HuH-7 (cell line): ENCODE results near the gene PLA2G2D.

ENCODE experiments used
- DNase-seq: peaks from one replicate; pipeline ENCODE4 v3.0.0; 2011; ENCODE audit warnings: low spot score

The PLA2G2D gene

DNA sequence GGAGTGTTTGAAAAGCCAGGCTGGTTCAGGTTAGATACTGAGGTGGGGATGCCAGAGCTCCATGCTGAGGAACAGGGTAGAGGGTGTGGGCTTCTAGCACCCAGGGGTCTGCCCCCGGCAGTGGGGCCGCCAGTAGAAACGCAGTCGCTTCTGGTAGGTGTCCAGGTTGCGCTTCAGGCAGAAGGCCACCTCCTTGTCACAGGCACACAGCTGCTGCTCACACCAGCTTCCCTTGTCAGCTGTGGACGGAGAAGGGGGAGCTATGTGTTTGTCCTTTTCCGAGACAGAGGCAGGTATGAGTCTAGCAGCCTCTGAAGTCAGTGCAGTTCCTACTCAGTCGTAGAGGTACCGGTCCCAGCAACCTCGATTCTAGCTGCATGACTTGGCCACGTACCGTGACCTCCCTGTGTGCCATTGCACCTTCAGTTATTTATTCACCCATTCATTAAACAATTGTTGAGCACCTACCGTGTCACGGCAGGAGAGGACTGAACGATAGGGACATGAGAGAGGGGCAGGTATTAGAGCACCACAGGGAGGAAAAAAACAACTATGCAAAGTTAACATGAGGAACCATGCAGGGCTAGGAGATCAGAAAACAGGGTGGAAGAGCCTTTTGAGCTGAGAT is 5.2 kb downstream of the PLA2G2D start:
- no peak for DNase-seq

DNA sequence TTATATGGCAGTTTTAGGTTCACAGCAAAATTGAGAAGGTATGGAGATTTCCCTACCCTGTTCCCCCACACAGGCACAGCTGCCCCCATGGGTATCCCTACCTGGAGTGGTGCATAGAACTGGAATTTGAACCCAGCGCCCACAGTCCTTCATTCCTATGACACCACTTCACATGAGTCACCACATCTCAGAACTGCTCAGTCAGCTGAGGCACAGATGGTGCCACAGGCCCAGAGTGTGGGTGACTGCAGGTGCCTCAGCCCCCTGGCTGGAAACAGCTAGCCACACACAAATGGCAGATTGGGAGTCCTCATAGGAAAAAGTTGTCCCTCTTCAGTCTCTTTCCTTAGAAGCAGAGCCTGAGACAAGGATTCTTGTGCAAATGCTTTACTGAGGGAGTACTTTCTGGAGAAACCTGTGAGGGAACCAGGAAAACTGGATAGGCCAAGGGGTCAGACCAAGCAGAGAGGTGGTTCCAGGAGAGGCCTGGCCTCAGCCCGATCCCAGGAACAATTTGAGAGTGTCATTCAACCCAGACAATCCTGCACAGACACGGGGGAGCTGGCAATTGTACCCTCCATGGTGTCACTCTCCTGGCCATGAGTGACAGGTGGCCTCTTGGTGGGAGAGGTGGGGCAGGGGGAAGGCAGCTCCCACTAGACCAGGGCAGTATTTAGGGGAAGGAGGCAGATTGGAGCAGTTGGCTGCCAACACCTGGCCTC is 6.9 kb downstream of the PLA2G2D start:
- DNase-seq, result no peak

DNA sequence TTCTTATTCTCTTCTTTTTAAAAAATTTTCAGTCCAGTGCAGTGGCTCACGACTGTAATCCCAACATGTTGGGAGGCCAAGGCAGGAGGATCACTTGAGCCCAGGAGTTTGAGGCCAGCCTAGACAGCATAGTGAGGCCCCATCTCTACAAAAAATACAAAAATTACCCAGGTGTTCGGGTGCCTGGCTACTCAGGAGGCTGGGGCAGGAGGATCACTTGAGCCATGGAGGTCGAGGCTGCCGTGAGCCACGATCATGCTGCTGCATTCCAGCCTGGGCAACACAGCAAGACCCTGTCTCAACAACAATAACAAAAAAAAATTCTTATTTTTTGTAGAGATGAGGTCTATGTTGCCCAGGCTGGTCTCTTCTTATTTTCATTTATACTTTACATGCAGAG is 7.9 kb downstream of the PLA2G2D start:
- no peak for DNase-seq

DNA sequence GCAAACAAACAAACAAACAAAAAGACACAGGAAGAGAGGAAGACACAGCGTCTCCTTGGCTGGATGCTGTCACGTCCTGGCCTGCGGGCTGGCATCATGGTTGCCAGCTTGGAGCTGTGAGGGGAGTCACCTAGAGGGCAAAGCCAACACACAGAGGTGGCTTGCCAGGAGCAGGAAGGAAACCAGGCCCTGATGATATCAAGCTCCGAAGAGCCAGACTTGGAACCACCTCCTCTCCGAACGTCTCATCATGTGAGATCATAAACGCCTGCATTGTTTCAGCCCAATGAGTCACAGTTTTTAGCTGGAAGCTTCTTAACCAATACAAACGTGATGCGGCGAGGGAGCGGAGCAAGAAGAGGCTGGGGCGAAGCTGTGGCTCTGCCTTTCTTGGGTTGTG is 8.7 kb downstream of the PLA2G2D start:
- no peak for DNase-seq

DNA sequence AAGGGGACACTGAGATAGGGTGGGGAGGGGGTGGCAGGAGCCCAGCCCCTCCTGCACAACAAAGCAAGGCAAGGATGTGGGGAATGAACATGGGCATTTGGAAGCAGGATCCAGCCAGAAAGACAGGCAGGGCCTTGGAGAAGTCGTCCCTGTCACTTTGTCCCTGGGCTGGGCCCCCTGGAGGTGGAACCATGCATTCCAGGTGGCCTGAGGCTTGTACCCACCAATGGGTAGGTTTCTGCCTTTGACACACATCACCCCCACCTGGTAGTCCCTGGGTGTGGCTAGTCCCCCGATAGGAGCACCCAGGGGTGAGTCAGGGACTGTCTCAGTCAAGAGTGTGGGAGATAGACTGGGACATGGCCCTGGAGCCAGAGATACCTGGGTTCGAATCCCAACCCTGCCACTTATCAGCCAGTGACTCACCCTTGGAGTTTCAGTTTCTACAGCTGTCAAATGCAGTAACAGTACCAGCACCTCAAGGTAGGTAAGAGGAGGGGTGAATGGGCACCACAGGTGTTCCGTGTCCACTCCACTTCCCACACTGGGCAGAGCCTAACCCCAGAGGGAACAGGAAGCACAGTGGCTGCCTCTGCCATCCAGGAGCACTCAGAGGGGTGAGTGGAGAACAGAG is 10.0 kb downstream of the PLA2G2D start:
- DNase-seq, result no peak

DNA sequence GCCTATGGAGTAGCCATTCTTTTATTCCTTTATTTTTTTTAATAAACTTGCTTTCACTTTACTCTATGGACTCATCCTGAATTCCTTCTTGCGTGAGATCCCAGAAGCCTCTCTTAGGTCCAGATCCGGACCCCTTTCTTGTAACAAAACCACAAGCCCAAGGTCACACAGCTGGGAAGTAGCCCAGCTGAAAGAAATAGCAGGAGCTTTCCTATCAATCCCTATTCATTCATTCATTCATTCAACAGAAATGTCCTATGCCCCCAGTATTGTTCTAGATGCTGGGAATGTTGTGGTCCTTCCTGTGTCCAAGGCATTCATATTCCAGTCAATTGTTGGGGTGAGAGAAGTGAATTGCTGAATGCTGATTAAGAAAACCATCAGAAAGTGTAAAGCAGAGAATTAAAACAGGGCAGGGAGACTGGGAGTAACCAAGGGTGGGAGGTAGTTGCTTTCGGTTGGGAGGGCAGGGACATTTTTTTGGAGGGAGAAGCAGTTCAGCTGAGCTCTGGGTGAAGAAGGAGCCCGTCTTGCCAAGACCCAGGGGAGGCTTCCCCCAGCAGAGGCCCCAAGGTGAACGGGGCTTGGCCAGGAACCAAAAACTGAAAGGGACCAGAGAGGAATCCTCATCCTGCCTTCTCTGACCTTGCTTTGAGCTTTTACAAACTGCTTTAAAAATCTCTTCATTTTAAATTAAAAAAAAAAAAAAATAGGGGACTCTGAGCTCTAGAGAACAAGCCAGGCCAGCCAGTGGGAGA is 10.8 kb downstream of the PLA2G2D start:
- no peak for DNase-seq

DNA sequence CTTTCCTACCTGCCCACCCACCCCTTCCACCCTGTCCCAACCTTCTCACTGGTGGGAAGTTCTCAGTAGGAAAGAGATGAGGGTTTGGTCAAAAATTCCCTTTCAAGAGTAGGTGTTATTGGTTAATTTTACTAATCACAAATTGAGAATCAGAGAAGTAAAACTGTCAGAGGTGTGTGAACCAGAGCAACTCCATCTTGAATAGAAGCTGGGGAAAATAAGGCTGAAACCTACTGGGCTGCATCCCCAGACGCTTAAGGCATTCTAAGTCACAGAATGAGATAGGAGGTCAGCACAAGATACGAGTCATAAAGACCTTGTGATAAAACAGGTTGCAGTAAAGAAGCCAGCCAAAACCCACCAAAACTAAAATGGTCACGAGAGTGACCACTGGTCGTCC is 11.5 kb downstream of the PLA2G2D start:
- no peak for DNase-seq

DNA sequence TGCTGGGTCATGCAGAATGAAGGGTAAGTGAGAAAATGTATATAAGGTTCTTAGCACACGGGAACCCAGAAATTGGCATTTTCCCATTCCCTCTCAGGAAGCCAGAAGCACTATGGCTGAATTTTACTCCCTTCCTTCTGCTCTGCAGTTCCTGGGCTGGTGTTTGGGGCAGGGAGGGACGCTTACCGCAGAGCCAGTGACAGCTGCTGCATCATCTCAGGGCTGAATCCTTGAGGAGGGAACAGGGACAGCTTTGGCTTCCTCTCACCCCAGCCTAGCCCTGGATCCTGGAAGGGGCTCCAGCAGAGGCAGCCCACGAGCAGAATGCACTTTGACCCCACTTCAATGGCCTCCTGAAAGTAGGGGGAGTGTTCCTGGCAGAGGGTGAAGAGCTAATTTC is 12.0 kb downstream of the PLA2G2D start:
- no peak for DNase-seq

DNA sequence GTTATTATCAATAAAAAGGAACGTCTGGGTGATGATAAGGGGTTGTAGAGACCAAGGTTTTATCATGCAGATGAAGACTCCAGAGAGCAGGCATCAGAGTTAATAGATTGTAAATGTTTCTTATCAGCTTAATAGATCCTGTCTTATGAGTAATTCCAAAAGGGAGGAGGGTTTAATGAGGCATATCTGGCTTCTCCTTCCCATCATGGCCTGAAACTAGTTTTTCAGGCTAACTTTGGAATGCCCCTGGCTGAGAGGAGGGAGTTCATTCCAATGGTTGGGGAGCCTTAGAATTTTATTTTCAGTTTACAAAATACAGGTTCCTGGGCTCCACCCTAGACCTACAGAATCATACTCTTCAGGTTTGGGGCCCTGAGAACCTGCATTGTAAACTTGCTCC is 13.5 kb downstream of the PLA2G2D start:
- DNase-seq, result no peak

DNA sequence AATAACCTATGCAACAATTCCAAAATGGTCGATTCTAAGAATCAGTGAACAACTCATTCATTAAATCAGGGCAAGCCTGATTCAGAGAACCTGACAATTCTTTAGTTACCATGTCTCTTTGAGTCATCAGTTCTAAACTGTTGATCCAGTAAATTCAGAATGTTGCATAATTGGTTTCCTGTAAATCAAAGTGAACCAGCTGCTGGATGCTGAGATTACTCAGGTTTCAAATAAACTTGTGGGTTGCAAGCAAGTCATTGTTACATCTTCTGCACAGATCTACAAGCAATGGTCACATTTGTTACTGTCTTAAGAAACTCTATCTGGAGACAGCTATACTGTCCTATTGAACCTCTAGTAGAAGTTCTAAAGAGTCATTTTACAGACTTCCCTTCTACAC is 16.5 kb downstream of the PLA2G2D start:
- no peak for DNase-seq

DNA sequence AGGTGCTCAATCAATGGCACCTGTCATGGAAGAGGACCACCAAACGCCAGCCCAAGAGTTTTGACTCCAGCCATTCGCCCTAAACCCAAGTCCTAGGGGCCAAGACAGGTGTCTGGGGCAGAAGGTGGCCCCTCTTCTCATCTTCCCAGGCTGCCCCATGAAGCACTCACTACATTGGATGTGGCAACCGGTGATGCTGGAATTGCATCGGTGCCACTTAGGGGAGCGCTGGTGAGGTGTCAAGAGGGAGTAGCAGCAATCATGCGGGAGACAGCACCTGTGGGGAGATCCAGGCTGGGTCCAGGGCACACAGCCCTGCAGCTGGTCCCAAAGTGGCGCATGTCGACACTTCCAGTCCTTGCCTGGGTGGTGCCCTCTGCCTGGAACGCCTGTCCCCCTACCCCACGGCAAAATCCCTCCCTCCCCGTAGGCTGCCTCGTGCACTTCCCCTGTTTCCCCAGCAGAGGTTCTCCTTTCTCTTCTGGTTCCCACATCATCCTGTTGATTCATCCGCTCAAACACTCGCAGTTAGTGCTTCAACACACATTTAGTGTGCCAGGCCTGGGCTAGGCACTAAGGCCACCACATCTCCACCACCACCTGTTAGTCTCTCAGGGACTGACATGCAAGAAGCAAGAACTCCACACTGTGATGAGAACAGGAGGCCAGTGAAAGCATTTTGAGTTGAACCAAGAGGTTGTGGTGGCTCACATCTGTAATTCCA is 18.5 kb downstream of the PLA2G2D start:
- peak; percentile 43 for DNase-seq

DNA sequence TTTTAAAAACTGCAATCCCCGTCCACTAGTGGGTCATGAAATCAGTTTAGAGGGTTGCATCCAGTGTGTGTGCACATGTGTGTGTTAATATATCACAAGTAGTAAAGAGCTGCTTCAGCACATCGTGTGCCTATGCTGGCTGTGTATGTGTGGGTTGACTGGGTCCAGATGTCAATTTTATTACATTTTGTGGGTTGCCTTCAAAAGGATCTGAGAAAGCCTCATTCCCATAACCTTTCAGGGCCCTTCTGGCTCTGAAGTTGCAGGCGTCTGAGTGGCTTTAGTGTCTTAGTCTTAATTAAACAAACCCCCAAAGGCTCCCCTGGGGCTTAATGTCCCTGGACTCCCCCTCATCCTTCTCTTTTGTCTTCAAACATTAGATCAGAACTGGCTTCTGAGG is 19.8 kb downstream of the PLA2G2D start:
- no peak for DNase-seq

DNA sequence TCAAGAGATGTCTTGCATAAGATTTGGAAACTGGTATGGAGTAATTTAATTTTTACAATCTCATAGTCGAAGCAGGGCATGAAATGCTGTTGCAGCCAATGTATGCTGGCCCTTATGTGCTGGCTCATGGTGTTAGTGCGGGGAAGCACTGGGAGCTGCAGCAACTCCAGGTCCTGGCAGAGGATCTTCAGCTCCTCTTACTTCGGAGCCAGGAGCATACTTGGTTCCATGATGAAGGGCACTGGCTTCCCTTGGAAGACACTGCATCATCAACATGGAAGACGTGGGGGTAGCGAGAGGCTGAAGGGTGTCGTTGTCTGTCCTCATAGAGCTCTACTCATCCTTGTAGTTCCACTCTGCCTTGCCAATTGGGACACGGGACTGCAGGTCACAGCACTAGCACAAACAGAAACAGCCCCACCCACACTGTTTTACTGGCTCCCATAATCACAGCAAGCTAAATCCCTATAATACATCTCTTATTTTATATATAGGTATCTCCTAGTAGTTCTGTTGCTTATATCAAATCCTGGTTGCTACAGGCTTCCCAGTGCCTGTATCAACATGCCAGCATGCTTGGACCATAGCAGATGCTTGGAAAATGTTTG is 22.4 kb downstream of the PLA2G2D start:
- no peak for DNase-seq

DNA sequence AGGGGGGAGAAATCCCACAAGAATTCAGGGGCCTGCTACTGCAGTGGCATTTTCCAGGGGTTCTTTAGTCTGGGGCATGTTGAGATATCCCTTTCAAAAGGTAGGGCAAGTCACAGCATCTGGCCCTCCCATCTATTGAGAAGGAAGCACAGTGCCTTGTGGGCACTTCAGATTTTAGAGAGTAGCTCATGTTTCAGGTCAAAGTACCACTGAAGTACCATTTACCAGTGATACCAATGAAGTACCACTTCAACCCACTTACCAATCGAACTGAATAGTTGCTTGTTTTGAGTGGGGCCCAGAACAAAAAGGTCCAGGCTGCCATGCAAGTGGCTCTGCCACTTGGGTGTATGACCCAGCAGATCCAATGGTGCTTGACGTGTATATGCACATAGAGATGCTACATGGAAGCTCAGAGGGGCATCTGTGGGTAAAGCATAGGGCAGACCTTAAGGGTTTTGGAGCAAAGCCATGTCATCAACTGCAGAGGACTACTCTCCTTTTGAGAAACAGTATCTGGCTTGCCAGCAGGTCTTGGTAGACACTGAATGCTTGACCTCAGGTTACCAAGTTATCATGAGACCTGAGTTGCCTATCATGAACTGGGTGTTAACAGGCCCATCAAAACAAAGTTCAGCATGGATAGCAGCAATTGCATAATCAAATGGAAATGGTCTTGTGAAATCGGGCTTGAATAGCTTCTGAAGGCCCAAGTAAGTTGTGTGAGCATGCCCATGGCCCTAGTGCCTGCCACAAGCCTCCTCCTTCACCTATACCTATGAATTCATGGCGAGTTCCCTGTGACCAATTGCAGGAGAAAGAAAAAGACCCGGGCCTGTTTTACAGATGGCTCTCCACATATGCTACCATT is 23.5 kb downstream of the PLA2G2D start:
- DNase-seq, result no peak

DNA sequence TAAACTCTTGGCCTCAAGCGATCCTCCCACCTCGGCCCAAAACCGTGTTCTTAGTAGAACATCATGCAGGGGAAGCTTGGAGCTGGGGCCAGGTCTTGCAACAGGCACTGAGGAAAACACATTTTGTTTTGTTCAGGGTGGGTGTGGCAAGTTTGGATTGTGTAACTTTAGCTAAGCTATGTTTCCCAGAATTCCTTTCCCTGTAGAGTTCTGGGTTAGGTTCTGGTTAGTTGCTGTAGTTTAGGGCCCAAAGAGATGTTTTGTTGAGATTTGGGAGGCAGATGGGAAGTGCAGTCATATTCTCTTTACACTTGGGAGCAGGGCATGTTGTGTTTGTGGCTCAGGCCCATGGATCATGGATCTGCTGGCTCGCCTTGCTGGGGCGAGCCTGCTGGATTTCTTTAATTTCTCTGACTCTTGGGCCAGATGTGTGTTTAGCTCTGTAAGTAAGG is 25.4 kb downstream of the PLA2G2D start:
- no peak for DNase-seq

DNA sequence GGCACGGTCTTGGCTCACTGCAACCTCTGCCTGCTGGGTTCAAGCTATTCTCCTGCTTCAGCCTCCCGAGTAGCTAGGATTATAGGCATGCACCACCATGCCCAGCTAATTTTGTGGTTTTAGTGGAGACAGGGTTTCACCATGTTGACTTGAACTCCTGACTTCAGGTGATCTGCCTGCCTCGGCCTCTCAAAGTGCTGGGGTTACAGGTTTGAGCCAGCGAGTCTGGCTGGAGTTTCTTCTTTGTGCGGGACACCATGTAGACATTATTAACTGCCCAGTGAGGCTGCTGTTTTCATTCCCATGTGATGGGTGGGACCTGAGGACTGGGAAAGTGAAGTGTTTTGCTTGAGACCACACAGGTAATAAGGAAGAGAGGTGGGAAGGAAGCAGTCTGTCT is 26.0 kb downstream of the PLA2G2D start:
- DNase-seq, result no peak

DNA sequence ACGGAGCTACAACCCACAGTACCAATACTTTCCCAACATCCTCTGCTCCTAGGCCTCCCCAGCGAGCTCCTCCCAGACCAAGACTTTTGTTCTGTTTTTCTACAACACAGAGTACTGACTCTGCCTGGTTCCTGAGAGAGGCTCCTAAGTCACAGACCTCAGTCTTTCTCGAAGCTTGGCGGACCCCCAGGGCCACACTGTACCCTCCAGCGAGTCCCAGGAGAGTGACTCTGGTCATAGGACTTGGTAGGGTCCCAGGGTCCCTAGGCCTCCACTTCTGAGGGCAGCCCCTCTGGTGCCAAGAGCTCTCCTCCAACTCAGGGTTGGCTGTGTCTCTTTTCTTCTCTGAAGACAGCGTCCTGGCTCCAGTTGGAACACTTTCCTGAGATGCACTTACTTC is 28.7 kb downstream of the PLA2G2D start:
- DNase-seq, result no peak

DNA sequence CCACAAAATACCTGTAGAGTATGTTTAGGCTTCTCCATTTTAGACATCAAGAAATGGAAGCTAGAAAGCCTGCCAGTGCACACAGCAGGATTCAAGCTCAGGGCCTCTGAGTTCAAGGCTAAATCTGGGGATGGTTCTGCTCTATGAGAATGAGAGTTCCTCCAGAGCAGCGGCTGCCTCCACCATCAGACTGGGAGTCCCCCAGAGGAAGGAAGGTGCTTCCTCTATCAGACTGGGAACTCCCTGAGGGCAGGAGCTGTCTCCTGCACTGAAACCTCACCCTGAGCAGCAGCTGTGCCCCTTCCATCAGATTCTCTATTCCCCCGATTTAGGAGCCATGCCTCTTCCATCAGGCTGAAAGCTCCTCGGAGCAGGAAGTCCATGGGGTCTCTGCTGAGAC is 29.2 kb downstream of the PLA2G2D start:
- no peak for DNase-seq

DNA sequence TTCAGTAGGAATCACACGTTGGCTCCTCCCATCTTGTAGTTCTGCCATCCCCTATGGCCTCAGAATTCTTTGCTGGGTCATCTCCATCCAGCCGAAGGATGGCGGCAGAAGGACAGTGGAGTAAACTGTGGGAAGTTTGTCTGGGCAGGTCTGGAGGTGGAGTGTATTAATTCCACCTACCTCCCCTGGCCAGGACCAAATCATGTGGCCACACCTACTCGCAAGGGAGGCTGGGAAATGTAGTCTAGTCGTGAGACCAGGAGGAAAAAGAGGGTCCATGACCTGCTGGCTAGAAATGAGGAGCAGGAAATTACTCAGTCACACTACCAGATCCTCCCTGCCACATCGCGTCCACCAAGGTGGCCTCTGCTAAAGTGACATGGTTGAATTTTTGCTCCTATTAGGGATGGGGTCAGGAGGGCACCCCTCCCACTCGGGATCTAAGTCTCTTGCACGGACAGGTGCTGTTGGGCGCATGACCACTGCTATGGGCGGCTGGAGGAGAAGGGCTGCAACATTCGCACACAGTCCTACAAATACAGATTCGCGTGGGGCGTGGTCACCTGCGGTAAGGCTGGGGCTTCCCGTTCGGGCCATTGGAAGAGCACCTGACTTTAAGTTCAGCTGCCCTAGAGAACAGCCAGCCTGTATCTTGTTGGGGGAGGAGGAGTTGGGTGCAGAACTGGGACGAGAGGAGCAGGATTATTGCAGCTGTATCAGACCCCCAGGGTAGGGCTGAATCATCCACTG is 29.8 kb downstream of the PLA2G2D start:
- DNase-seq, result no peak

DNA sequence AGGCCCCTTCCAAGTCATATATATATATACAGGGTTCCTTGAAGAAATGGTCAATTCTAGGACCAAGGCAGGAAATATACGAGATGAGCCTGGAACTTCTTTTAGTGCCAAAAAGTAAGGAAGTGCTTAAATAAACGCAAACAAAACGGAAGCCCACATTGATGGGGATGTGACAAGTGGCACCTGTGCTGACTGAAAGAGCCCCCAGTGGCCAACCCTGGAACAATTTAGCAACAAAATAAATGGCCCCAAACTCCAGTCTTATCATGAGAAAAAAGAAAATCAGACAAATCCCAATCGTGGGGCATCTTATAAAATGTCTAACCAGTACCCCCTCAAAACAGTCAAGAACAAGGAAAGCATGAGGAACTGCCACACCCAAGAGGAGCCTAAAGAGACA is 31.7 kb downstream of the PLA2G2D start:
- no peak for DNase-seq
